Measurements from ENCODE around the gene SSBP3. TPM values are rescaled to one million over a fixed set of nuclear protein-coding genes. Genes with fewer than 3 reads are reported as not detected.

SSBP3 gene
- polyA plus RNA-seq, 1 experiment: 34.3 TPM

- no peaks in the 10 kb centered on the region for H3K27me3 ChIP-seq (ENCODE audit: control insufficient read depth, insufficient read depth, low read length)
- no peak for TF ChIP-seq CTCF (IDR thresholded peaks at IDR 0.05; ENCODE audit: low read depth, low read length)
- no peaks in the 10 kb centered on the region for H3K9me3 ChIP-seq (ENCODE audit: control insufficient read depth, insufficient read depth, low read length)
- DNase-seq (ENCODE audit: low read depth, low spot score): no peak
- ChIA-PET POLR2A (no interaction called here), CTCF (no interaction called here)
- no peak overlapping the region for H3K4me3 ChIP-seq (ENCODE audit: low read depth, low read length)
- H3K27ac ChIP-seq (ENCODE audit: low read depth, low read length): no peak overlapping the region
These were observed 53.4 kb downstream of the SSBP3 start for GRCh38 chr1:54352755-54353154.

GRCh38 chr1:54350360-54350759 lies 55.8 kb downstream of the SSBP3 start:
- Histone ChIP-seq H3K27ac (ENCODE audit: low read depth, low read length) (no peak overlapping the region), H3K9me3 (ENCODE audit: control insufficient read depth, insufficient read depth, low read length) (no peaks in the 10 kb centered on the region), H3K27me3 (ENCODE audit: control insufficient read depth, insufficient read depth, low read length) (no peaks in the 10 kb centered on the region), H3K4me3 (ENCODE audit: low read depth, low read length) (no peak overlapping the region)
- ChIA-PET POLR2A (no interaction called here), CTCF (no interaction called here)
- no peak for DNase-seq (ENCODE audit: low read depth, low spot score)
- no peak for TF ChIP-seq CTCF (IDR thresholded peaks at IDR 0.05; ENCODE audit: low read depth, low read length)

GRCh38 chr1:54348700-54349021 lies 57.5 kb downstream of the SSBP3 start:
- TF ChIP-seq CTCF (IDR thresholded peaks at IDR 0.05; ENCODE audit: low read depth, low read length): no peak
- ChIA-PET POLR2A (no interaction called here), CTCF (no interaction called here)
- no peak for DNase-seq (ENCODE audit: low read depth, low spot score)
- Histone ChIP-seq H3K27ac (ENCODE audit: low read depth, low read length) (no peak overlapping the region), H3K4me3 (ENCODE audit: low read depth, low read length) (no peak overlapping the region), H3K27me3 (ENCODE audit: control insufficient read depth, insufficient read depth, low read length) (no peaks in the 10 kb centered on the region), H3K9me3 (ENCODE audit: control insufficient read depth, insufficient read depth, low read length) (no peaks in the 10 kb centered on the region)

- no peak for DNase-seq (ENCODE audit: low read depth, low spot score)
These were observed 58.1 kb downstream of the SSBP3 start for GRCh38 chr1:54347955-54348699.

More at GRCh38 chr1:54347955-54348699, 58.1 kb downstream of the SSBP3 start:
- ChIA-PET POLR2A (no interaction called here), CTCF (no interaction called here)
- Histone ChIP-seq H3K9me3 (ENCODE audit: control insufficient read depth, insufficient read depth, low read length) (no peaks in the 10 kb centered on the region), H3K27ac (ENCODE audit: low read depth, low read length) (no peak overlapping the region), H3K4me3 (ENCODE audit: low read depth, low read length) (no peak overlapping the region), H3K27me3 (ENCODE audit: control insufficient read depth, insufficient read depth, low read length) (no peaks in the 10 kb centered on the region)
- no peak for TF ChIP-seq CTCF (IDR thresholded peaks at IDR 0.05; ENCODE audit: low read depth, low read length)
